ENCODE results near the gene SUCLG2. TPM values are rescaled to one million over a fixed set of nuclear protein-coding genes. Genes with fewer than 3 reads are reported as not detected.

SUCLG2 gene
- total and polyA plus RNA-seq, 4 donors: 34.3 to 68.4 (median 44.3) TPM

- no peak overlapping the region for H3K27ac ChIP-seq (ENCODE audit: low read depth in 1 of 2, low read length in 1 of 2)
- no peak for DNase-seq
- no peak overlapping the region for H3K9ac ChIP-seq (ENCODE audit: insufficient read depth in 1 of 2, low read length in 2 of 2)
- 79 to 91% methylated on average over 8 of the region's 8 CpGs for whole genome bisulfite sequencing, 2 donors
- TF ChIP-seq CTCF (IDR thresholded peaks at IDR 0.05; ENCODE audit: control extremely low read depth, extremely low read depth): no peak
- H3K4me1 ChIP-seq (ENCODE audit: control insufficient read depth in 5 of 5, insufficient read depth in 5 of 5, low read length in 5 of 5): peaks cover 0 to 13% (median 4%) of the 10 kb centered on the region in 5 donors
- H3K36me3 ChIP-seq (ENCODE audit: control insufficient read depth in 4 of 4, insufficient read depth in 4 of 4, low read length in 4 of 4): peaks cover 0 to 8% (median 2%) of the 10 kb centered on the region in 4 donors
- no peak for ATAC-seq (ENCODE audit: insufficient read depth, low FRiP score)
- H3K27me3 ChIP-seq (ENCODE audit: control insufficient read depth in 3 of 3, insufficient read depth in 3 of 3, low read length in 2 of 3): no peaks in the 10 kb centered on the region
- H3K4me3 ChIP-seq: no peak overlapping the region
- H3K9me3 ChIP-seq (ENCODE audit: control insufficient read depth in 4 of 4, insufficient read depth in 3 of 4, low read length in 3 of 4): no peaks in the 10 kb centered on the region
Observed at GRCh38 chr3:67598814-67599556, 55.4 kb downstream of the SUCLG2 start.

- DNase-seq (no peak), ATAC-seq (ENCODE audit: insufficient read depth, low FRiP score) (no peak)
- Histone ChIP-seq H3K36me3 (ENCODE audit: control insufficient read depth in 4 of 4, insufficient read depth in 4 of 4, low read length in 4 of 4) (peaks cover 0 to 8% (median 2%) of the 10 kb centered on the region in 4 donors), H3K27me3 (ENCODE audit: control insufficient read depth in 3 of 3, insufficient read depth in 3 of 3, low read length in 2 of 3) (no peaks in the 10 kb centered on the region), H3K27ac (ENCODE audit: low read depth in 1 of 2, low read length in 1 of 2) (no peak overlapping the region), H3K4me1 (ENCODE audit: control insufficient read depth in 5 of 5, insufficient read depth in 5 of 5, low read length in 5 of 5) (peaks cover 0 to 8% (median 0%) of the 10 kb centered on the region in 5 donors), H3K4me3 (no peak overlapping the region), H3K9ac (ENCODE audit: insufficient read depth in 1 of 2, low read length in 2 of 2) (no peak overlapping the region), H3K9me3 (ENCODE audit: control insufficient read depth in 4 of 4, insufficient read depth in 3 of 4, low read length in 3 of 4) (peaks cover 0 to under 1% (median 0%) of the 10 kb centered on the region in 4 donors)
- no peak for TF ChIP-seq CTCF (IDR thresholded peaks at IDR 0.05; ENCODE audit: control extremely low read depth, extremely low read depth)
- 83 to 96% methylated on average over 3 of the region's 3 CpGs for WGBS, 2 donors
Observed at GRCh38 chr3:67595424-67595823, 59.0 kb downstream of the SUCLG2 start.

DNA sequence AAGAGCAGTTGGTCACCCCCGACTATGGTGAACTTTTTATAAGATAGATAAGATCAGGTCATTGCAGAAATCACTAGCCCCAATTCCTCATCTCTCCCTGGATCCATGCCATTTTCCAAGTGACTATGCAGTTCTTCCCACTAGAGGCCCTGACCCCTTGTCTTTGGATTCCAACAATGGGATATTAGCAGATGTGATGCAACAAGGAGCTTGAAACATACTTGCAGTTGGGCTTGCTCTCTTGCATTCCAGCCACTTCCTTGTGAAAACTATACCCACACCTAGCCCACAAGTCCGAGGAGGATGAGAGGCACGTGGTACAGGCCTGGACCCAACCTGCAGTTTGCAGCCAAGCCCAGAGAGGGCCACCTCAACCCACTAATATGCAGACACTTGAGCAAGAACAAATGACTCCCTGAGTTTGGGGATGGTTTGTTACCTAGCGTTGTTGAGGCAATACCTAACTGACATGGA is 60.6 kb downstream of the SUCLG2 start:
- H3K9ac ChIP-seq (ENCODE audit: insufficient read depth in 1 of 2, low read length in 2 of 2): no peak overlapping the region
- H3K4me1 ChIP-seq (ENCODE audit: control insufficient read depth in 5 of 5, insufficient read depth in 5 of 5, low read length in 5 of 5): peaks cover 0 to 3% (median 0%) of the 10 kb centered on the region in 5 donors
- H3K27me3 ChIP-seq (ENCODE audit: control insufficient read depth in 3 of 3, insufficient read depth in 3 of 3, low read length in 2 of 3): no peaks in the 10 kb centered on the region
- 85 to 88% methylated on average over 4 of the region's 4 CpGs for WGBS, 2 donors
- H3K27ac ChIP-seq (ENCODE audit: low read depth in 1 of 2, low read length in 1 of 2): no peak overlapping the region
- TF ChIP-seq CTCF (IDR thresholded peaks at IDR 0.05; ENCODE audit: control extremely low read depth, extremely low read depth): no peak
- peaks cover 0 to 7% (median 4%) of the 10 kb centered on the region in 4 donors for H3K36me3 ChIP-seq (ENCODE audit: control insufficient read depth in 4 of 4, insufficient read depth in 4 of 4, low read length in 4 of 4)
- ATAC-seq (ENCODE audit: insufficient read depth, low FRiP score) (no peak), DNase-seq (no peak)
- H3K4me3 ChIP-seq: no peak overlapping the region
- H3K9me3 ChIP-seq (ENCODE audit: control insufficient read depth in 4 of 4, insufficient read depth in 3 of 4, low read length in 3 of 4): peaks cover 0 to 3% (median 0%) of the 10 kb centered on the region in 4 donors
